ENCODE measurements around the gene KRTAP22-1.

The KRTAP22-1 gene

GRCh38 chr21:30600787-30601186 lies at the start of gene KRTAP22-1:
Gene KRTAP22-1 (plus strand): TSS chr21:30601087.
- Histone ChIP-seq H3K4me1 (ENCODE audit: control insufficient read depth, insufficient read depth, low read length) (no peaks in the 10 kb centered on the region), H3K27me3 (ENCODE audit: control insufficient read depth, insufficient read depth, low read length) (no peaks in the 10 kb centered on the region), H3K4me3 (ENCODE audit: low read depth, low read length) (no peak within 1 kb of the TSS), H3K9me3 (ENCODE audit: control insufficient read depth, insufficient read depth, low read length) (no peaks in the 10 kb centered on the region; the same call in 1 of the 2 replicates), H3K36me3 (ENCODE audit: control insufficient read depth, insufficient read depth, low read length) (no peaks in the 10 kb centered on the region), H3K9ac (ENCODE audit: low read depth, low read length) (no peak within 1 kb of the TSS), H3K27ac (ENCODE audit: low read depth, low read length) (no peak within 1 kb of the TSS)

- no peaks in the 10 kb centered on the region for H3K4me1 ChIP-seq (ENCODE audit: control insufficient read depth, insufficient read depth, low read length)
- H3K9ac ChIP-seq (ENCODE audit: low read depth, low read length), result no peak overlapping the region
- H3K9me3 ChIP-seq (ENCODE audit: control insufficient read depth, insufficient read depth, low read length), result no peaks in the 10 kb centered on the region
- H3K27me3 ChIP-seq (ENCODE audit: control insufficient read depth, insufficient read depth, low read length), result no peaks in the 10 kb centered on the region
- H3K4me3 ChIP-seq (ENCODE audit: low read depth, low read length), result no peak overlapping the region
- H3K27ac ChIP-seq (ENCODE audit: low read depth, low read length), result no peak overlapping the region
- H3K36me3 ChIP-seq (ENCODE audit: control insufficient read depth, insufficient read depth, low read length), result no peaks in the 10 kb centered on the region
These were observed 48.1 kb upstream of the KRTAP22-1 start for GRCh38 chr21:30552782-30553181.

DNA sequence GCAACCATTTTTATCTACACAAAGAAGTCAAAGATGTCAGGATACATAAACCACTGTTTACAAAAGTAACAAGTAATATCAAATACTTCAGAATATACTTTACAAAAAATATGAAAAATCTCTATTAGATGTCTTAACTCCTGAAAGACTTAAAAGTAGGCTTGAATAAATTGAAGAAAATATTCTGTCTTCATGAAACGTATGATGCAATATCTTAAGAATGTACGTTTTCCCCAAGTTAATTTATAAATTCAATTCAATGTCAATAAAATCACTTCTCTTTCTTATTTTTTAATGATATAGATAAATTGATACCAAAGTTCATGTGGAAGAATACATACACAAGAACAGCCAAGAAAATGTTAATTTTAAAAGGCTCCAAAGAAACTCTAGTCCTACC lies 45.8 kb upstream of the KRTAP22-1 start:
- no peaks in the 10 kb centered on the region for H3K4me1 ChIP-seq (ENCODE audit: control insufficient read depth, insufficient read depth, low read length)

DNA sequence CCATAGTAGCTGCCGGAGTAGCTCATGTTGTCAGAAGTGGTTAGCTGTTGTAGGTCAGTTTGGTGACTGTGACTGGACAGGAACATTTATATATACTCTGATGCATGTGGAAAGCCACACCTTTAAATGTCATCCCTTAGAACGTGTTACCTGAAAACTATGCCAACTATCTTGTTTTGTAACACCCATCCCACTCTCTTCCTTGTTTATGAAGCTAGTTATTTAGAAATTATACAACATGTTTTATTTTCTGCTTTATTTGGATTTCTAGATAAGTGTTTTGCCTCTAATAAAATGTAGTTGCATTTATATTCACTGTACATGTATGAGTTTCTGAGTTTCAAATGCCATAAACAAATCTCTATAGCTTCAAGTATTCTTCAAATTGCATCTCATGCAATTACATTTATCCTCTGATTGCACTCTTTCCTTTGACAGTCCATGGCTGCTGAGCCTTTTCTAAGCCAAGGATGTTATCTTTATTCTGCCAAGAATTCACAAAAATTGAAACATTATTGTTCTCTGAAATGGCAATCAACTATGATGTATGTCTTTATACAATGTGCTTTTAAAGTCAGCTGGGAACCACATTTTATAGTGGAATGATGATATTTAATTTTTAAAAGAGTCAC lies 39.5 kb upstream of the KRTAP22-1 start, which contains the start of gene KRTAP19-7:
KRTAP19-7 (minus strand) TSS at position 51 of the 632 bp plus-strand sequence; CDS start at position 26, 25 bp downstream.
- Histone ChIP-seq H3K9ac (ENCODE audit: low read depth, low read length) (no peak within 1 kb of the TSS), H3K9me3 (ENCODE audit: control insufficient read depth, insufficient read depth, low read length) (no peaks in the 10 kb centered on the region), H3K4me3 (ENCODE audit: low read depth, low read length) (no peak within 1 kb of the TSS), H3K27ac (ENCODE audit: low read depth, low read length) (no peak within 1 kb of the TSS), H3K36me3 (ENCODE audit: control insufficient read depth, insufficient read depth, low read length) (no peaks in the 10 kb centered on the region), H3K4me1 (ENCODE audit: control insufficient read depth, insufficient read depth, low read length) (no peaks in the 10 kb centered on the region), H3K27me3 (ENCODE audit: control insufficient read depth, insufficient read depth, low read length) (no peaks in the 10 kb centered on the region)

More for the DNA sequence above, 45.8 kb upstream of the KRTAP22-1 start:
- Histone ChIP-seq H3K9ac (ENCODE audit: low read depth, low read length) (no peak overlapping the region), H3K27me3 (ENCODE audit: control insufficient read depth, insufficient read depth, low read length) (no peaks in the 10 kb centered on the region), H3K36me3 (ENCODE audit: control insufficient read depth, insufficient read depth, low read length) (no peaks in the 10 kb centered on the region), H3K4me3 (ENCODE audit: low read depth, low read length) (no peak overlapping the region), H3K27ac (ENCODE audit: low read depth, low read length) (no peak overlapping the region), H3K9me3 (ENCODE audit: control insufficient read depth, insufficient read depth, low read length) (no peaks in the 10 kb centered on the region)

GRCh38 chr21:30561957-30562356 lies 38.9 kb upstream of the KRTAP22-1 start:
- H3K36me3 ChIP-seq (ENCODE audit: control insufficient read depth, insufficient read depth, low read length), result no peaks in the 10 kb centered on the region
- H3K4me1 ChIP-seq (ENCODE audit: control insufficient read depth, insufficient read depth, low read length), result no peaks in the 10 kb centered on the region
- no peaks in the 10 kb centered on the region for H3K9me3 ChIP-seq (ENCODE audit: control insufficient read depth, insufficient read depth, low read length)
- no peak overlapping the region for H3K9ac ChIP-seq (ENCODE audit: low read depth, low read length)
- H3K27me3 ChIP-seq (ENCODE audit: control insufficient read depth, insufficient read depth, low read length), result no peaks in the 10 kb centered on the region
- no peak overlapping the region for H3K4me3 ChIP-seq (ENCODE audit: low read depth, low read length)
- H3K27ac ChIP-seq (ENCODE audit: low read depth, low read length), result no peak overlapping the region

GRCh38 chr21:30563072-30563471 lies 37.8 kb upstream of the KRTAP22-1 start:
- no peak overlapping the region for H3K9ac ChIP-seq (ENCODE audit: low read depth, low read length)
- H3K27me3 ChIP-seq (ENCODE audit: control insufficient read depth, insufficient read depth, low read length), result no peaks in the 10 kb centered on the region
- H3K27ac ChIP-seq (ENCODE audit: low read depth, low read length), result no peak overlapping the region
- no peaks in the 10 kb centered on the region for H3K9me3 ChIP-seq (ENCODE audit: control insufficient read depth, insufficient read depth, low read length)
- H3K4me1 ChIP-seq (ENCODE audit: control insufficient read depth, insufficient read depth, low read length), result no peaks in the 10 kb centered on the region
- no peaks in the 10 kb centered on the region for H3K36me3 ChIP-seq (ENCODE audit: control insufficient read depth, insufficient read depth, low read length)
- no peak overlapping the region for H3K4me3 ChIP-seq (ENCODE audit: low read depth, low read length)

DNA sequence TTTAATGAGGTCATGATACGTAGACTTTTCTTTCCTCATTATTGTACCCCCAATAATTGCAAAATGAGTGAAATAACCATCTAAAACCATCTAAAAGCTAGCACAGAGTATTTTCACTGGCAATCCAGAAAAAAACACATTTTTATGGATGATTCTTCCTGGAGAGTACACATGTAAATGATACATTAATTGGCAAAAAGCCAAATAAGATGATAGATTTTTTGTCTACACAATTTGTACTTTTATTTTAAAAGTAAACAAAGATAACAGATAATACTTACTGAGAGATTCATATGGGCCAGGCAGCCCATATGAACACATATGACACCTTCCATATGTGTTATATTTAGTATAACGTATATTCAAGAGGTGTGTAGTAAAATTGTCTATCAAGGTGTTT lies 37.3 kb upstream of the KRTAP22-1 start:
- no peaks in the 10 kb centered on the region for H3K4me1 ChIP-seq (ENCODE audit: control insufficient read depth, insufficient read depth, low read length)
- no peak overlapping the region for H3K9ac ChIP-seq (ENCODE audit: low read depth, low read length)
- H3K9me3 ChIP-seq (ENCODE audit: control insufficient read depth, insufficient read depth, low read length), result no peaks in the 10 kb centered on the region
- H3K36me3 ChIP-seq (ENCODE audit: control insufficient read depth, insufficient read depth, low read length), result no peaks in the 10 kb centered on the region
- H3K4me3 ChIP-seq (ENCODE audit: low read depth, low read length), result no peak overlapping the region
- no peak overlapping the region for H3K27ac ChIP-seq (ENCODE audit: low read depth, low read length)
- no peaks in the 10 kb centered on the region for H3K27me3 ChIP-seq (ENCODE audit: control insufficient read depth, insufficient read depth, low read length)

GRCh38 chr21:30567617-30568016 lies 33.3 kb upstream of the KRTAP22-1 start:
- no peaks in the 10 kb centered on the region for H3K36me3 ChIP-seq (ENCODE audit: control insufficient read depth, insufficient read depth, low read length)
- H3K9me3 ChIP-seq (ENCODE audit: control insufficient read depth, insufficient read depth, low read length), result no peaks in the 10 kb centered on the region
- H3K27ac ChIP-seq (ENCODE audit: low read depth, low read length), result no peak overlapping the region
- H3K9ac ChIP-seq (ENCODE audit: low read depth, low read length), result no peak overlapping the region
- H3K4me3 ChIP-seq (ENCODE audit: low read depth, low read length), result no peak overlapping the region
- H3K4me1 ChIP-seq (ENCODE audit: control insufficient read depth, insufficient read depth, low read length), result no peaks in the 10 kb centered on the region
- no peaks in the 10 kb centered on the region for H3K27me3 ChIP-seq (ENCODE audit: control insufficient read depth, insufficient read depth, low read length)

GRCh38 chr21:30577766-30578165 lies 23.1 kb upstream of the KRTAP22-1 start:
- no peaks in the 10 kb centered on the region for H3K9me3 ChIP-seq (ENCODE audit: control insufficient read depth, insufficient read depth, low read length)
- H3K4me3 ChIP-seq (ENCODE audit: low read depth, low read length), result no peak overlapping the region
- H3K9ac ChIP-seq (ENCODE audit: low read depth, low read length), result no peak overlapping the region
- no peaks in the 10 kb centered on the region for H3K27me3 ChIP-seq (ENCODE audit: control insufficient read depth, insufficient read depth, low read length)
- no peaks in the 10 kb centered on the region for H3K4me1 ChIP-seq (ENCODE audit: control insufficient read depth, insufficient read depth, low read length)
- no peaks in the 10 kb centered on the region for H3K36me3 ChIP-seq (ENCODE audit: control insufficient read depth, insufficient read depth, low read length)
- no peak overlapping the region for H3K27ac ChIP-seq (ENCODE audit: low read depth, low read length)

DNA sequence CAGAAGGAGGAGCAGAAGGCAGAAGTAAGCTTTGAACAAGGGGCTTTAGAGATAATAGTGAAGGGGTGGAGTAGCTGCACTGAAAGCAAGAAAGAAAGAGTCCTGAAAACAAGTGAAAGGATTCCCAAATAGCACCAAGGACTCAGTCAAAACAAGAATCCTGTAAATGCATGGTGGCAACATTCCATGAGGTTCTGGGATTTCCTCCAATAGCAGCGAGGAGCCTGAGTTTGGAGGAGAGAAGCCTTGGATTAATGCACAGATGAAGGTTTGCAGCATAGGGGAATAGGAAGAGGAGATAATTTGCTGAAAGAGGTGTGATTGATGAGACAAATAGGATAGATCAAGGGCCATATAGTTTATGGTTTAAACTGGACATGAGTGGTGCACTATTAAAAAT lies 21.5 kb upstream of the KRTAP22-1 start:
- Histone ChIP-seq H3K27me3 (ENCODE audit: control insufficient read depth, insufficient read depth, low read length) (no peaks in the 10 kb centered on the region), H3K36me3 (ENCODE audit: control insufficient read depth, insufficient read depth, low read length) (no peaks in the 10 kb centered on the region), H3K9me3 (ENCODE audit: control insufficient read depth, insufficient read depth, low read length) (no peaks in the 10 kb centered on the region), H3K9ac (ENCODE audit: low read depth, low read length) (no peak overlapping the region), H3K4me1 (ENCODE audit: control insufficient read depth, insufficient read depth, low read length) (no peaks in the 10 kb centered on the region), H3K27ac (ENCODE audit: low read depth, low read length) (no peak overlapping the region), H3K4me3 (ENCODE audit: low read depth, low read length) (no peak overlapping the region)

GRCh38 chr21:30580132-30580531 lies 20.8 kb upstream of the KRTAP22-1 start:
- no peaks in the 10 kb centered on the region for H3K27me3 ChIP-seq (ENCODE audit: control insufficient read depth, insufficient read depth, low read length)
- H3K4me3 ChIP-seq (ENCODE audit: low read depth, low read length), result no peak overlapping the region
- no peaks in the 10 kb centered on the region for H3K9me3 ChIP-seq (ENCODE audit: control insufficient read depth, insufficient read depth, low read length)
- no peak overlapping the region for H3K9ac ChIP-seq (ENCODE audit: low read depth, low read length)
- no peak overlapping the region for H3K27ac ChIP-seq (ENCODE audit: low read depth, low read length)
- H3K36me3 ChIP-seq (ENCODE audit: control insufficient read depth, insufficient read depth, low read length), result no peaks in the 10 kb centered on the region
- H3K4me1 ChIP-seq (ENCODE audit: control insufficient read depth, insufficient read depth, low read length), result no peaks in the 10 kb centered on the region
